DMS 273 (cell line): ENCODE results near the gene PGAP2.
"Not testable (repeated sequence)": the region's sequence is repeated elsewhere in the genome, so short reads cannot be mapped to it uniquely, and the experiment has no call there.

Source experiments
- DNase-seq: peaks from one replicate; lab custom pipeline; 2025; ENCODE audit not compliant: unreplicated experiment; lab: John Stamatoyannopoulos, UW

PGAP2 gene

GRCh38 chr11:3803726-3804495 lies 4.4 kb upstream of the PGAP2 start:
- no peak for DNase-seq

- DNase-seq = peak; percentile 52
These were observed 682 bp downstream of the PGAP2 start for GRCh38 chr11:3808861-3809623.

- no peak for DNase-seq
These were observed 1.2 kb downstream of the PGAP2 start for GRCh38 chr11:3809624-3809928.

- DNase-seq = no peak
These were observed 2.1 kb downstream of the PGAP2 start for GRCh38 chr11:3810446-3810845.

- no peak for DNase-seq
These were observed 2.6 kb downstream of the PGAP2 start for GRCh38 chr11:3810951-3811350.

- not testable (repeated sequence) for DNase-seq
These were observed 6.5 kb downstream of the PGAP2 start for GRCh38 chr11:3814832-3815231.

GRCh38 chr11:3815845-3816244 lies 7.5 kb downstream of the PGAP2 start:
- no peak for DNase-seq

GRCh38 chr11:3816673-3817072 lies 8.3 kb downstream of the PGAP2 start:
- no peak for DNase-seq

- no peak for DNase-seq
These were observed 8.9 kb downstream of the PGAP2 start for GRCh38 chr11:3817181-3817800.

- no peak for DNase-seq
These were observed 12.6 kb downstream of the PGAP2 start for GRCh38 chr11:3820971-3821370.

GRCh38 chr11:3822312-3822711 lies 14.0 kb downstream of the PGAP2 start:
- DNase-seq = no peak

- DNase-seq = no peak
These were observed 14.9 kb downstream of the PGAP2 start for GRCh38 chr11:3823303-3823702.

- no peak for DNase-seq
These were observed 15.6 kb downstream of the PGAP2 start for GRCh38 chr11:3823762-3824506.

- peak; percentile 69 for DNase-seq
These were observed 16.5 kb downstream of the PGAP2 start for GRCh38 chr11:3824714-3825472.

- no peak for DNase-seq
These were observed 17.3 kb downstream of the PGAP2 start for GRCh38 chr11:3825473-3826154.

GRCh38 chr11:3826721-3827120 lies 18.4 kb downstream of the PGAP2 start:
- no peak for DNase-seq

GRCh38 chr11:3827434-3828186 lies 19.2 kb downstream of the PGAP2 start:
- no peak for DNase-seq

GRCh38 chr11:3830088-3830487 lies 21.7 kb downstream of the PGAP2 start:
- DNase-seq = no peak

GRCh38 chr11:3830730-3831129 lies 22.4 kb downstream of the PGAP2 start:
- no peak for DNase-seq
